HG03135 (cell line): ENCODE measurements around the gene COQ3.
"Not testable (repeated sequence)": the region's sequence is repeated elsewhere in the genome, so short reads cannot be mapped to it uniquely, and the experiment has no call there.

ENCODE experiments used
- ATAC-seq: cut with Tn5 transposase; IDR thresholded peaks from one replicate; pipeline ENCODE4 v1.9.1; 2021; ENCODE audit warnings: mild to moderate bottlenecking, moderate library complexity; ENCODE audit not compliant: unreplicated experiment

COQ3 gene

GRCh38 chr6:99390896-99391295 lies 3.1 kb downstream of the COQ3 start:
- ATAC-seq: no peak

GRCh38 chr6:99384507-99384906 lies 9.5 kb downstream of the COQ3 start:
- no peak for ATAC-seq

GRCh38 chr6:99378636-99379035 lies 15.4 kb downstream of the COQ3 start:
- ATAC-seq: no peak

DNA sequence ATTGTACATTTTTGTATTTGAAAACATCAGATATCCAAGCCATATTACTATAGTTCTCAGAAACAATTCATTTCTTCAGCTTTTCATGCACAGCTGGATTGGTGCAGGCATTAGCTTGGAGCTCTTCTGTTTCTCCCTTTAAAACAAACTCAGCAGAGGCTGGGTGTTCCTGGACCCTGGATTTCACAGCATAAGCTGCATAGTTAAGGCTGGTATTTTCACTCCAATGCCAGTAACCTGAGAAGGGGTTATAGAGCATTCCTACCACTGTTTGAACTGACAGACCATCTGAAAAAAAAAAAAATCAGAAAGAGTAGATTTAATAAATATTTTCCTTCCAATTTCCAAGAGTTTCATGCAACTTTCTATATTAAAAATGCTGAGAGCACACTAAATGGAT lies 24.5 kb downstream of the COQ3 start:
- no peak for ATAC-seq

- ATAC-seq: no peak
Observed at GRCh38 chr6:99366852-99367251, 27.1 kb downstream of the COQ3 start.

GRCh38 chr6:99364026-99364425 lies 30.0 kb downstream of the COQ3 start:
- peak; percentile 68 for ATAC-seq

GRCh38 chr6:99362678-99363268 lies 31.2 kb downstream of the COQ3 start:
- ATAC-seq: no peak

GRCh38 chr6:99359800-99360199 lies 34.2 kb downstream of the COQ3 start:
- ATAC-seq: no peak

GRCh38 chr6:99356641-99357040 lies 37.4 kb downstream of the COQ3 start:
- ATAC-seq: no peak

GRCh38 chr6:99354983-99355382 lies 39.0 kb downstream of the COQ3 start:
- no peak for ATAC-seq

GRCh38 chr6:99353126-99353525 lies 40.9 kb downstream of the COQ3 start:
- no peak for ATAC-seq

DNA sequence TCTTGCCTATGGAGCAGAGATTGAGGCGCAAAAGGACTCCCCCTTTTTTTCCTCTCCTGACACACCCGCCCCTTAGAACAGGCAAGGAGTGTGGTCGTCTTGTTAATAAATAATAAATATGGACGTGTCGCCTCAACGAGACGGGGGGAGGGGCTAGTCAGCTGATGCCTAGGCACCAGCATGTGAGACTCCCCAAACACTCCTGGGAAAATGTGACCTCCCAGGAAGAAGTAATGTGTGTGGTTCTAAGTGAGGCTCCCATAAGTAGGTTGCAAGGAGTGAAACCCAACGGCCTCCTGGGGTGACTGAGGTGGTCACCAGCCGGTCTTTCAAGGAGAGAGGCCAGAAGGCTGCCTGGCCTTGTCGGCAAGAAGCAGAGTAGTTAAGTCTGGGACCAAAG lies 43.4 kb downstream of the COQ3 start:
- ATAC-seq: no peak

DNA sequence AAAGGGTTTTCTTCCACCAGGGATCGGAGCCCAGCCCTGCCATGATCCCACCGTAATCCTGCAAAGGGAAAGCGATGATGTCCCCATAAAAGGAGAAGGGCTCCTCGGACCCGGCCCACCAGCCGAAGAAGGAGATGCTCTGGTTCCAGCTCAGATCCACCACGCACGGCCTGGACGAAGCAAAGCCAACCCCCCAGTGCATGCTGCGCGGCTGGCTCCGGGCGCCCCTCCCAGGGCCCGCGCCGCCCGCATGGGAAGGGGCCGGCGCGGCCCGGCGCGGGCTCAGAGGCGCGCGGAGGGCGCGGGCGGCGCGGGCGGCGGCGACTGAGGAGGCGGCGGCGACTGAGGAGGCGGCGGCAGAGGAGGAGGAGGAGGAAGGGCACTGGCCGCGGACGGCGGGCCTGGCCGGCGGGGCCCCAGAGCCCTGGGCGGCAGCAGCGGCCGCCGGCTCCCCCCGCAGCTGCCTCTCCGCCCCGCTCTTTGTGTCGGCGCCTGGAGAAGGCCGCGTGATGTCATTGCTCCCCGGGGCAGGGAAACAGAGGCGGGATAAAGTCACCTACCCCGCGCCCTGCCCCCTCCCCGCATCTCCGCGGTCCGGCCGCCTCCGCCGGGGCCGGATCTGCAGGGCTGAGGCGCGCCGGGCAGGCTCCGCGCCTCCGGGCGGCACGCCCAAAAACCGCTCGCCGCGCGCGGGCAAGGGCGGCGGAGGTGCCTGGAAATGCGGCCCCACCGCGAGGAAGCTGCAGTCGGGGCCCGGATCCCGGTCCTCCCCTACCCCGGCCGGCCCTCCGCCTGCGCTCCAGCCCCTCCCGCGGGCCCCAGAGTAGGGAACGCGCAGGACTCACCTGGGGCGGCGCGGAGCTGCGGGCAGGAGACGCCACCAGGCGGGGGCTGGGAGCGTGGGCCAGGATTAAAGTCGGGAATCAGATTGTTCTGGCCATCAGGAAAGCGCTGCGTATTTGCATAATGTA lies 44.5 kb downstream of the COQ3 start, which contains the start of gene FAXC:
FAXC (minus strand) TSS at position 504 of the 971 bp plus-strand sequence; CDS start at position 202, 302 bp downstream.
- ATAC-seq: peak; percentile 55

- no peak for ATAC-seq
Observed at GRCh38 chr6:99348288-99349170, 45.5 kb downstream of the COQ3 start.

DNA sequence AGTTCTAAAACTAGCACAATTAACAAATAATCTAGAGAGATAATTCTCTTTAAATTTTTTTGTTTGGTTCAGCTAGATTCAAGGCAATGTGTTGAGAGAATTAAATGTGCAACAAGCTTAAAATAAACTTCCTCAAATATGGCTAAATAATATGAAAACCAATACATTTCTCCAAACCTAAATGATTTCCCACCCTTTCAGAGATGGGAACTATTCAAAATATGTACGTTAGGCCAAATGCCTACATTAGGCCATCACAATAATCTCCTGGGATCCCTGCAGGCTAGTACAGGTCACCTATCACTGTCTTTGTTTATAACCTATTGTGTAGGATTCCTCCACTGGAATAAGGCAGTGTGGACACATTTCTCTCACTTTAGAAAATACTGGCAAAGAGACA lies 46.2 kb downstream of the COQ3 start:
- ATAC-seq: no peak

DNA sequence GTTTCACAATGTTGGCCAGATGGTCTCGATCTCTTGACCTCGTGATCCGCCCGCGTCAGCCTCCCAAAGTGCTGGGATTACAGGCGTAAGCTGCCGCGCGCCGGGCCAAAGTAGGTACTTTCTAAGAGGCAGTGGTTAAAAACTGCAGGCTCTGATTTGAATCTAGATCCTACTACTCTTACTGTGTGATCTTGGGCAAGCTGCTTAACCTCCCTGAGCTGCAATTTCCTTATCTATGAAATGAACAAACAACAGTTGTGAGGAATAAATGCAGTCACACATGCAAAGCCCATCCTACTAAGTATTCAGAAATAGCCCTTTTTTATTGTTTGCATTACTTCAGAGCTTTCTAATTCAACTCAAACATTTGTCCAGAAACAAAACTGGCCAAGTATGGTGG lies 47.4 kb downstream of the COQ3 start:
- no peak for ATAC-seq

DNA sequence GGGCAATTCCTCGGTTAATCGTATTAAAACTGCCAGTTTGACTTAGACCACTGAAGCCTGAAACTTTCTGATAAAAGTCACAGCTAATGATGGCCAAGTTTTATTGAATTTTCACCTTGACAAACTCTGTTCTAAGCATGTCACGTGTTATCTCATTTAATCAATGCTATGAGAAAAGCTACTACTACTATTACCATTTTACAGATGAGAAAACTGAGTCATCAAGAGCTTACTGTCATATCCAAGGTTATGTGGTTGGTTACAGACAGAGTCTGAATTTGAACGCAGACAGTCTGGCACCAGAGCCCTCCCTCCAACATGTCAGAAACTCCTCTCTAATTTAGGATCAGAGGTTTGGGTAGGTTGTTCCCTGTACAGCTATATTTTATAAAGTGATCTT lies 48.8 kb downstream of the COQ3 start:
- ATAC-seq: no peak

DNA sequence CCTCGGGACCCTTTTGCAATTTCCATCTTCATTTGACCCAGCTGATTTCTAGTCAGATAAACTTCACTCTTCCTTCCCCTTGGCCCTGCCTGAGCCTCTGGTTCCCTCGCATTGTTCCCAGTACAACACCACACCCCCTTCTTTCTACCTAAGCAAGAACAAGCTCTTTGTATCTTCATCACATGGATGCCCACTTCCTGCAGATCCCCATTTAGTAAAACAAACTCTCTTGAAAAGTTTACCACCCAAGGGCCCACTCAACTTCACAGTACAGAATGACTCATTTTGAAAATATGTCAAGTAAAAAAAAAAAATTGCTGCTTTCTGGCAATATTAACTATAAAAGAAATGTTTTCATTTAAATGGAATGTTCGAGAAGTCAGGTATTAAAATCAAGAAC lies 49.7 kb downstream of the COQ3 start:
- ATAC-seq: no peak

DNA sequence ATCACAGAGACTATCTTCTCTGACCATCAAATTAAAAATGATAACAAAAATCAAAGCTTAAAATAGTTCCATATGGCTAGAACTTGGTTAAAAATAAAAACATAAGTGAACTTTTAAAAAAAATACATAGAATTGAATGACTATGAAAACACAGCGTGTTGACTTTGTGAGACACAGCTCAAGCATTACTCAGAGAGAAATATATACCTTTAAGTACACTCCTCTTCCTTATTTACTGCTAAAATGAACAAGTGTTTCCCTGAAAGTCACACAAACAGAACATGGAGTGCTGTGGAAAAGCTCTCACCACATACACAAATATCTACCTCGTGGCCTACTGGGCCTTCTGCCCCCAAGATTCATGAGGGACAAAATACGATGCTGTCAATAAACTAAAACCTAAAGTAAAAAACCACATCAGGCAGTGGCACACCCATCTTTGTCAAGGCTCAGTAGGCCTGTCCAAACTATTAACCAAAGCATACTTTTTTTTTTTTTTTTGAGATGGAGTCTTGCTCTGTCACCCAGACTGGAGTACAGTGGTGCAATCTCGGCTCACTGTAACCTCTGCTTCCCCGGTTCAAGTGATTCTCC lies 52.0 kb downstream of the COQ3 start:
- ATAC-seq: no peak

DNA sequence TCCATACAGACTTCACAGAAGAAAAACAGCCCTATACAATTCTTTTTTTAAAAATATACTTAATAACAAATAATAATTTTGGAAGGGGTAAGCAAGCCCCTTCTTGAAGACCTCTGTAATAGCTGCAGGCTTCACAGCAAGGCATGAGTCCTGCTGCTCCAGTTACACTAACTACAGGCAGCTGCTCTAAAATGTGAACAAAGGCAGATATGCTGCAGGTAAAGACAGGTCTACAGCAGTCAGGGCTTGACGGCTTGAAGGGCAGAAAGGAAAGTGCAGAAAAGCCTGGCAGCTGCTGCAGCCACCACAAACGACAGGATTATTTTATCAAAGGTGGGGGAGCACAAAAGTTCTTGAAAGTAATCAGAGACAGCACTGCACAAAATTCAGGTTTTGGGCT lies 55.8 kb downstream of the COQ3 start:
- ATAC-seq: no peak

DNA sequence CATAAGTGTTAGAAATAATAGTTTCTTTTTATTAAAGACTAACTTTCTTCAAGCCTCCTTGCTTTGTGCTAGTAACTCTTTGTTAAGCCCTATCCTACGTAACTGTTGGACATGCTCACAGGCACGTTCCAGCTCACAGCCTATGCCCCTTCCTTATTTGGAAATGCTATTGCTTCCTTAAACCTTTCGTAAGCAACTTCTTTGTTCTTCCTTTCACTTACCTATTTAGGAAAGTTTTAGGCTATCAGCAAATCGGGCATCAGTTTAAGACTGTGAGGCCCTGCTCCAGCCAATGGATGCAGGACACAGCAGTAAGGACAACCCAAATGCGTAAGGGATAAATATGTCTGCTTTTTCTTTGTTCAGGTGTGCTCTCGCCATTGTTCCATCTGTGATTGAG lies 58.7 kb downstream of the COQ3 start:
- ATAC-seq: not testable (repeated sequence)
